PC-9 (cell line): ENCODE data around the gene MAP3K13.

Experiments used
- EZH2 ChIP-seq: fragments of 200-600 bp; sonication (generic); IDR thresholded peaks from 2 replicates; pipeline ENCODE4 v1.8.0; 2017; ENCODE audit warnings: antibody characterized with exemption, low read depth
- TF ChIP-seq, protein P1 (sequence below): fragments of 200-600 bp; sonication (generic); conservative IDR thresholded peaks from 2 replicates; pipeline ENCODE4 v1.6.1; 2017; ENCODE audit warnings: mixed run types, antibody characterized with exemption, mild to moderate bottlenecking, moderate library complexity

DNA sequence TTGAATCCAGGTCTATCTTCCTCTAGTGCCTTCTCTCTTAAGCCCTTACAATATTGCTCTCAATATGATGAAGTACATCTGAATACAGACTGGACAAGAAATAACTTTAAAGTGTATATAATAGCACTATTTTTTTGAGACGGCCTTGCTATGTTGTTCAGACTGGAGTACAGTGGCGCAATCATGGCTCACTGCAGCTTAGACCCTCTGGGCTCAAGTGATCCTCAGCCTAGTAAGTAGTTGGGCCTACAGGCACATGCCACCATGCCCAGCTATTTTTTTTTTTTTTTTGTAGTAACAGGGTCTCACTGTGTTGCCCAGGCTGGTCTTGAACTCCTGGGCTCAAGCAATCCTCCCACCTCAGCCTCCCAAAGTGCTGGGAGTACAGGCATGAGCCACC lies 53.6 kb downstream of the MAP3K13 start:
- TF ChIP-seq, protein P1, sequence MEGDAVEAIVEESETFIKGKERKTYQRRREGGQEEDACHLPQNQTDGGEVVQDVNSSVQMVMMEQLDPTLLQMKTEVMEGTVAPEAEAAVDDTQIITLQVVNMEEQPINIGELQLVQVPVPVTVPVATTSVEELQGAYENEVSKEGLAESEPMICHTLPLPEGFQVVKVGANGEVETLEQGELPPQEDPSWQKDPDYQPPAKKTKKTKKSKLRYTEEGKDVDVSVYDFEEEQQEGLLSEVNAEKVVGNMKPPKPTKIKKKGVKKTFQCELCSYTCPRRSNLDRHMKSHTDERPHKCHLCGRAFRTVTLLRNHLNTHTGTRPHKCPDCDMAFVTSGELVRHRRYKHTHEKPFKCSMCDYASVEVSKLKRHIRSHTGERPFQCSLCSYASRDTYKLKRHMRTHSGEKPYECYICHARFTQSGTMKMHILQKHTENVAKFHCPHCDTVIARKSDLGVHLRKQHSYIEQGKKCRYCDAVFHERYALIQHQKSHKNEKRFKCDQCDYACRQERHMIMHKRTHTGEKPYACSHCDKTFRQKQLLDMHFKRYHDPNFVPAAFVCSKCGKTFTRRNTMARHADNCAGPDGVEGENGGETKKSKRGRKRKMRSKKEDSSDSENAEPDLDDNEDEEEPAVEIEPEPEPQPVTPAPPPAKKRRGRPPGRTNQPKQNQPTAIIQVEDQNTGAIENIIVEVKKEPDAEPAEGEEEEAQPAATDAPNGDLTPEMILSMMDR: no peak
- TF ChIP-seq EZH2: no peak
